ENCODE data around the gene PRKD2.

PRKD2 gene

GRCh38 chr19:46691104-46691503 lies 25.8 kb downstream of the PRKD2 start:
- no peak overlapping the region for H3K27ac ChIP-seq
- TF ChIP-seq, protein P1, sequence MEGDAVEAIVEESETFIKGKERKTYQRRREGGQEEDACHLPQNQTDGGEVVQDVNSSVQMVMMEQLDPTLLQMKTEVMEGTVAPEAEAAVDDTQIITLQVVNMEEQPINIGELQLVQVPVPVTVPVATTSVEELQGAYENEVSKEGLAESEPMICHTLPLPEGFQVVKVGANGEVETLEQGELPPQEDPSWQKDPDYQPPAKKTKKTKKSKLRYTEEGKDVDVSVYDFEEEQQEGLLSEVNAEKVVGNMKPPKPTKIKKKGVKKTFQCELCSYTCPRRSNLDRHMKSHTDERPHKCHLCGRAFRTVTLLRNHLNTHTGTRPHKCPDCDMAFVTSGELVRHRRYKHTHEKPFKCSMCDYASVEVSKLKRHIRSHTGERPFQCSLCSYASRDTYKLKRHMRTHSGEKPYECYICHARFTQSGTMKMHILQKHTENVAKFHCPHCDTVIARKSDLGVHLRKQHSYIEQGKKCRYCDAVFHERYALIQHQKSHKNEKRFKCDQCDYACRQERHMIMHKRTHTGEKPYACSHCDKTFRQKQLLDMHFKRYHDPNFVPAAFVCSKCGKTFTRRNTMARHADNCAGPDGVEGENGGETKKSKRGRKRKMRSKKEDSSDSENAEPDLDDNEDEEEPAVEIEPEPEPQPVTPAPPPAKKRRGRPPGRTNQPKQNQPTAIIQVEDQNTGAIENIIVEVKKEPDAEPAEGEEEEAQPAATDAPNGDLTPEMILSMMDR (conservative IDR thresholded peaks at IDR 0.05): no peak

DNA sequence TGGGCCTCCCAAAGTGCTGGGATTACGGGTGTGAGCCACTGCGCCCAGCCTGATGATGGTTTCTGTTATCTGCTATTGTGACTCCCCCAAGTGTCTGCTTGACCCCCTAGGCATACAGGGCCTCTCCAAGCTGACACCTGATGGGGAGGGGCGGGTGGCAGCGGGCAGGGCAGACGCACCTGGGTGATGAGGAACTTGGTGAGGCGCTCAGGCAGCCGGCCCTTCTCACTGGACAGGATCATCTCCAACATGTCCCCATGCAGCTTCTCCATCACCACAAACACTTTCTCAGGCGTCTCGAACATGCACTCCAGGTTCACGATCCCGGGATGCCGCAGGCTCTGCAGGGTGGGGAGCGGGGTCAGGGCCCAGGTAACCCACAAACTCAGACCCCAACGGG lies 27.6 kb downstream of the PRKD2 start:
- TF ChIP-seq, protein P1 (conservative IDR thresholded peaks at IDR 0.05): no peak
- no peak overlapping the region for H3K27ac ChIP-seq

DNA sequence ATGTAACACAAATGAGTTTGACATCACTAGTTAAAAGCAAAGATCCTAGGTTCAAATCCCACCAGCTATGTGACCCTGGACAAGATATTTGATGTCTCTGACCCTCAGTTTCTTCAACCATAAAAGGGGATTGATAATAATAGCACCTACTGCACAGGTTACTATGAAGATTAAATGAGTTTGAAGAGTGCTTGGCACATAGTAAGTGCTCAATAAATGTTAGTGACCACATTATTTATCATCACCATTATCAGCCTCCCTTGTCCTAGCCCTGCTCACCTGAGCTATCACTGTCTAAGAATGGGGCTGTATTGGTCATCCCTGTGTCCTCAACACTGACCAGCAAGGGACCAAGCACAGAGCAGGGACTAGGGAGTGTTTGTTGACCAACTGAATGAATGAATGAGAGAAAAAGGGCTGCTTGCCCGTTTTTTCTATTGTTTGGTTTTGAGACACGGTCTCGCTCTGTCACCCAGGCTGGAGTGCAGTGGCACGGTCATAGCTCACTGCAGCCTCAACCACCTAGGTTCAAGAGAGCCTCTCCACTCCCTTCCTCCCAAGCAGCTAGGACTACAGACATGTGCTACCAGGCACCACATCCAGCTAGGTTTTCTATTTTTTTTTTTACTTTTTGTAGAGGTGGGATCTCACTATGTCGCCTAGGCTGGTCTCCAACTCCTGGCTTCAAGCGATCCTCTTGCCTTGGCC lies 29.3 kb downstream of the PRKD2 start:
- TF ChIP-seq, protein P1 (conservative IDR thresholded peaks at IDR 0.05): no peak
- no peak overlapping the region for H3K27ac ChIP-seq

GRCh38 chr19:46685189-46685588 lies 31.7 kb downstream of the PRKD2 start:
- H3K27ac ChIP-seq: no peak overlapping the region
- TF ChIP-seq, protein P1 (conservative IDR thresholded peaks at IDR 0.05): no peak

- no peak overlapping the region for H3K27ac ChIP-seq
- TF ChIP-seq, protein P1 (conservative IDR thresholded peaks at IDR 0.05): no peak
Measured at GRCh38 chr19:46678110-46678732, 38.7 kb downstream of the PRKD2 start.

GRCh38 chr19:46674416-46675178 lies 42.3 kb downstream of the PRKD2 start:
- H3K27ac ChIP-seq: no peak overlapping the region
- TF ChIP-seq, protein P1 (conservative IDR thresholded peaks at IDR 0.05): no peak

- no peak overlapping the region for H3K27ac ChIP-seq
- TF ChIP-seq, protein P1 (conservative IDR thresholded peaks at IDR 0.05): no peak
Measured at GRCh38 chr19:46670813-46671212, 46.1 kb downstream of the PRKD2 start.
